GM18951 (cell line): ENCODE data around the gene GGNBP2.

ENCODE experiments used
- POLR2A ChIP-seq: IDR thresholded peaks from 4 replicates; pipeline ENCODE4 v1.6.1; 2011; ENCODE audit warnings: mild to moderate bottlenecking; ENCODE audit not compliant: insufficient read length, insufficient read depth; ENCODE audit errors: extremely low read depth
- in situ Hi-C: fragments of 300-500 bp; cut with MboI; formaldehyde crosslinking; loops from one replicate; pipeline ENCODE4 v1.12.0; 2022; ENCODE audit warnings: low sequenced_read_pairs, mixed read lengths, inconsistent platforms; ENCODE audit not compliant: unreplicated experiment

GGNBP2 gene

GRCh38 chr17:36625188-36625587 is 80.5 kb downstream of the GGNBP2 start:
- in situ Hi-C loops = loop anchor here (25.0 kb wide), 2 partner anchors 437 to 612 kb away; no protein-coding TSS in a partner anchor
- no peak for TF ChIP-seq POLR2A

- no peak for TF ChIP-seq POLR2A
- in situ Hi-C loops = loop anchor here (25.0 kb wide), 2 partner anchors 435 to 610 kb away; no protein-coding TSS in a partner anchor
These were observed 82.4 kb downstream of the GGNBP2 start for GRCh38 chr17:36627101-36627500.

- TF ChIP-seq POLR2A = no peak
- in situ Hi-C loops = loop anchor here (25.0 kb wide), 2 partner anchors 434 to 609 kb away; no protein-coding TSS in a partner anchor
These were observed 83.9 kb downstream of the GGNBP2 start for GRCh38 chr17:36628576-36628975.

GRCh38 chr17:36629252-36629847 is 84.6 kb downstream of the GGNBP2 start:
- TF ChIP-seq POLR2A = no peak
- in situ Hi-C loops = loop anchor here (25.0 kb wide), 2 partner anchors 433 to 608 kb away; no protein-coding TSS in a partner anchor

- in situ Hi-C loops = loop anchor here (25.0 kb wide), 2 partner anchors 432 to 607 kb away; no protein-coding TSS in a partner anchor
- no peak for TF ChIP-seq POLR2A
These were observed 85.3 kb downstream of the GGNBP2 start for GRCh38 chr17:36629970-36630502.

GRCh38 chr17:36631022-36631421 is 86.3 kb downstream of the GGNBP2 start:
- no peak for TF ChIP-seq POLR2A
- in situ Hi-C loops = loop anchor here (25.0 kb wide), 2 partner anchors 431 to 606 kb away; no protein-coding TSS in a partner anchor

GRCh38 chr17:36632916-36633771 is 88.4 kb downstream of the GGNBP2 start:
- in situ Hi-C loops = loop anchor here (25.0 kb wide), 2 partner anchors 429 to 604 kb away; no protein-coding TSS in a partner anchor
- TF ChIP-seq POLR2A = no peak
